22Rv1 (cell line): ENCODE measurements around the gene MYG1.

Experiments used
- ZFX ChIP-seq: fragments of 450-650 bp; IDR thresholded peaks from 2 replicates; pipeline ENCODE4 v1.6.1; 2017; ENCODE audit warnings: antibody characterized with exemption, borderline replicate concordance
- TF ChIP-seq, protein P1 (sequence below): fragments of 450-650 bp; IDR thresholded peaks from 2 replicates; pipeline ENCODE4 v1.5.1; 2017; ENCODE audit warnings: mild to moderate bottlenecking

DNA sequence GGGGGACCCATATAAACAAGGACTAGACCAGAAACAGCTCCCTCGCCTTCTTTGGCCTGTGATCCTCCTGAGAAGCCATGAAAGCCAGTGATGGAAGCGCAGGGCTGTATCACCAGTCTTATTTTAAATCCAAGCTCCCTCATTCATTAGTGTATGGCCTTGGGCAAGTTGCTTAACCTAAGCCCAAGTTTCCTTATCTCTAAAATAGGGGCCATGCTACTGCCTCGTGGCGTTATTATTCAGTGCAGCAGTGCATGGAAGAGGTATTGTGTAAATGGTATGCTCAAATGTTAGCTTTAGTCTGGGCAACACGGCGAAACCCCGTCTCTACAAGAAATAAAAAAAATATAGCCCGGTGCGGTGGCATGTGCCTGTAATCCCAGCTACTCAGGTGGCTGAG lies 21.5 kb upstream of the MYG1 start:
- TF ChIP-seq, protein P1, sequence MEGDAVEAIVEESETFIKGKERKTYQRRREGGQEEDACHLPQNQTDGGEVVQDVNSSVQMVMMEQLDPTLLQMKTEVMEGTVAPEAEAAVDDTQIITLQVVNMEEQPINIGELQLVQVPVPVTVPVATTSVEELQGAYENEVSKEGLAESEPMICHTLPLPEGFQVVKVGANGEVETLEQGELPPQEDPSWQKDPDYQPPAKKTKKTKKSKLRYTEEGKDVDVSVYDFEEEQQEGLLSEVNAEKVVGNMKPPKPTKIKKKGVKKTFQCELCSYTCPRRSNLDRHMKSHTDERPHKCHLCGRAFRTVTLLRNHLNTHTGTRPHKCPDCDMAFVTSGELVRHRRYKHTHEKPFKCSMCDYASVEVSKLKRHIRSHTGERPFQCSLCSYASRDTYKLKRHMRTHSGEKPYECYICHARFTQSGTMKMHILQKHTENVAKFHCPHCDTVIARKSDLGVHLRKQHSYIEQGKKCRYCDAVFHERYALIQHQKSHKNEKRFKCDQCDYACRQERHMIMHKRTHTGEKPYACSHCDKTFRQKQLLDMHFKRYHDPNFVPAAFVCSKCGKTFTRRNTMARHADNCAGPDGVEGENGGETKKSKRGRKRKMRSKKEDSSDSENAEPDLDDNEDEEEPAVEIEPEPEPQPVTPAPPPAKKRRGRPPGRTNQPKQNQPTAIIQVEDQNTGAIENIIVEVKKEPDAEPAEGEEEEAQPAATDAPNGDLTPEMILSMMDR, result no peak
- no peak for TF ChIP-seq ZFX
